ENCODE results near the gene COL5A1. TPM values are rescaled to one million over a fixed set of nuclear protein-coding genes. Genes with fewer than 3 reads are reported as not detected.

The COL5A1 gene
- total and polyA plus RNA-seq, 2 donors (not counting 1 experiment from before 2014, with no cell fraction given): 72.8 to 109 TPM

DNA sequence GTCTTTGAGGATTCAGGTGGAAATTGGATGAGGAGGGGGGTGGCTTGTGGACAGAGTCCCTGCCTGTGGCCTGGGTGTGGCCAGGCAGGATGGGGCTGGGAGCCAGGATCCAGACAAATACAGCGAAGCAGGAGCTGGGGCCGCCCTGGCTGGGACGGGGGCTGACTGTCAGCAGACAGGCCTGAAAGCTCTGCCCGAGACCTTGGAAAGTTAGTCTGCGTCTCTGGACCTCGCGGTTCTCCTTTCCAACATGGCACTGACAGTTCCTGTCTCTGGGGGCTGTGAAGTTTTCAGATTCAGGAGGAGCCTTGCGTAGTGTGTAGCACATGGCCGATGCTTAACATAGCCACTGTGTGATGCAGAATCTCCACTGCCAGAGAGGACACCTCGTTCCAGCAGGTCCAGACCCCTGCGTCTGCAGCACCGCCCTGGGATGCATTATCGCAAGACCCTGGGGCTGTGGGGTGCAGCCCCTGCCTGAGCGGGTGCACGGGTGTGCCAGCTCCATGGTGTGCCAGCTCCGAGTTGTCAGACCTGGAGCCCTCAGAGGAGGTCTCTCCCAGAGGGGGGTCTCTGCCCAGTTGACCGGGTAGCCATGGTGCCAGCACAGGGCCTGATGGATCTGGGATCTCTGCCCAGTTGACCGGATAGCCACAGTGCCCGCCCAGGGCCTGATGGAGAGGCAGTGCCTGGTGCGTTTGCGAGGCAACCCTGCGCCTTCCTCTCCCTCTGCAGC, 89.3 kb downstream of the COL5A1 start:
- H3K9me3 ChIP-seq (ENCODE audit: control insufficient read depth, insufficient read depth, low read depth, low read length): no peaks in the 10 kb centered on the region
- H3K36me3 ChIP-seq (ENCODE audit: control insufficient read depth, insufficient read depth, low read length): peaks cover 39% of the 10 kb centered on the region
- no peak overlapping the region for H3K4me3 ChIP-seq (replicated peaks in 1 of 4; ENCODE audit: control extremely low read depth in 1 of 4, insufficient read depth in 1 of 4, low read depth in 3 of 4, low read length in 4 of 4)
- H3K27me3 ChIP-seq (ENCODE audit: control insufficient read depth, insufficient read depth, low read length): no peaks in the 10 kb centered on the region
- peaks cover 20% of the 10 kb centered on the region for H3K4me1 ChIP-seq (ENCODE audit: control insufficient read depth, extremely low read depth, insufficient read depth, low read length)
- no peak overlapping the region for H2AFZ ChIP-seq (ENCODE audit: low read length)
- no peak for DNase-seq (ENCODE audit: low read depth in 2 of 2)
- H4K20me1 ChIP-seq (ENCODE audit: control insufficient read depth, extremely low read depth, insufficient read depth, low read length): peaks cover 3% of the 10 kb centered on the region
- peaks cover 6% of the 10 kb centered on the region for H3K79me2 ChIP-seq (ENCODE audit: control insufficient read depth, insufficient read depth, low read length)
- no peak overlapping the region for H3K9ac ChIP-seq (ENCODE audit: insufficient read depth, low read length)
- TF ChIP-seq EZH2 (IDR thresholded peaks at IDR 0.05; ENCODE audit: low read length, missing control alignments): no peak
- TF ChIP-seq, protein P1, sequence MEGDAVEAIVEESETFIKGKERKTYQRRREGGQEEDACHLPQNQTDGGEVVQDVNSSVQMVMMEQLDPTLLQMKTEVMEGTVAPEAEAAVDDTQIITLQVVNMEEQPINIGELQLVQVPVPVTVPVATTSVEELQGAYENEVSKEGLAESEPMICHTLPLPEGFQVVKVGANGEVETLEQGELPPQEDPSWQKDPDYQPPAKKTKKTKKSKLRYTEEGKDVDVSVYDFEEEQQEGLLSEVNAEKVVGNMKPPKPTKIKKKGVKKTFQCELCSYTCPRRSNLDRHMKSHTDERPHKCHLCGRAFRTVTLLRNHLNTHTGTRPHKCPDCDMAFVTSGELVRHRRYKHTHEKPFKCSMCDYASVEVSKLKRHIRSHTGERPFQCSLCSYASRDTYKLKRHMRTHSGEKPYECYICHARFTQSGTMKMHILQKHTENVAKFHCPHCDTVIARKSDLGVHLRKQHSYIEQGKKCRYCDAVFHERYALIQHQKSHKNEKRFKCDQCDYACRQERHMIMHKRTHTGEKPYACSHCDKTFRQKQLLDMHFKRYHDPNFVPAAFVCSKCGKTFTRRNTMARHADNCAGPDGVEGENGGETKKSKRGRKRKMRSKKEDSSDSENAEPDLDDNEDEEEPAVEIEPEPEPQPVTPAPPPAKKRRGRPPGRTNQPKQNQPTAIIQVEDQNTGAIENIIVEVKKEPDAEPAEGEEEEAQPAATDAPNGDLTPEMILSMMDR (conservative IDR thresholded peaks at IDR 0.05 in 1 of 2, IDR thresholded peaks at IDR 0.05 in 1 of 2; ENCODE audit: low read depth in 1 of 2, low read length in 2 of 2): no peak
- H3K27ac ChIP-seq (ENCODE audit: insufficient read depth, low read length): no peak overlapping the region
- H3K4me2 ChIP-seq (ENCODE audit: extremely low read depth, insufficient read depth, low read length): no peak overlapping the region

DNA sequence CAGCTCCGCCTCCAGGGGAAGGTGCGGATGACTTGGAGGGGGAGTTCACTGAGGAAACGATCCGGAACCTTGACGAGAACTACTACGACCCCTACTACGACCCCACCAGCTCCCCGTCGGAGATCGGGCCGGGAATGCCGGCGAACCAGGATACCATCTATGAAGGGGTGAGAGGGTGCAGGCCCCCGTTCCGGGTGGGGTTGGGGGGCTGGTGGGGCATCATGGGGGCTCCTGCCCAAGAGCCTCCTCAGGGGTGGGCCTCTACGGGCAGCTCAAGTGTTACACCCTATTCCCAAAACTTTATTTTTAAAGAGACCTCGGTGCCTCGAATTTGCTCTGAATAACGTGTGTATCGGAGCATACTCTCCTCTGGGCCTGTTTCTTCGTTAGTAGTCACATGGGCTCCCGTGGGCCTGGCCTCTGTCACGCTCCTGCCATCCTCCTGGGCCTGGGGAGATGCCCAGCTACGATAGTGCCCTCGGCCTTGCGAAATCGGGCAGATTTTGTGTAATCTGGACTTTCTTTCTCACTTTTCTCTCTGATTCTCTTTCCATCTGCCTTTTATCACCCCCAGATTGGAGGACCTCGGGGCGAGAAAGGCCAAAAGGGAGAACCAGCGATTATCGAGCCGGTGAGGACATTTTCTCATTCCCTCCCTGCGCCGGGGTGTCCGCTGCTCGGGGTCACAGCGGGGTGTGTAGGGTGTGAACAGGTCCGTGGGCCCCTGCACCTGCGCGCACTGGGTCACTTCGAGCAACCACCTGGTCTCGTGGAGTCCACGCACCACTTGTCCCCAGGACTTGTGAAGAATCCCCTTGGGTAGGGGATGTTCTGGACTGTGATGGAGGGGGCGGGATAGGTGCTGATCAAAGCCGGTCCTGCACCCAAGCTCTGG, 90.1 kb downstream of the COL5A1 start:
- Histone ChIP-seq H3K9ac (ENCODE audit: insufficient read depth, low read length) (no peak overlapping the region), H4K20me1 (ENCODE audit: control insufficient read depth, extremely low read depth, insufficient read depth, low read length) (no peaks in the 10 kb centered on the region), H3K27ac (ENCODE audit: insufficient read depth, low read length) (no peak overlapping the region), H3K27me3 (ENCODE audit: control insufficient read depth, insufficient read depth, low read length) (no peaks in the 10 kb centered on the region), H3K79me2 (ENCODE audit: control insufficient read depth, insufficient read depth, low read length) (no peaks in the 10 kb centered on the region), H3K4me3 (replicated peaks in 1 of 4; ENCODE audit: control extremely low read depth in 1 of 4, insufficient read depth in 1 of 4, low read depth in 3 of 4, low read length in 4 of 4) (no peak overlapping the region), H3K4me2 (ENCODE audit: extremely low read depth, insufficient read depth, low read length) (no peak overlapping the region), H2AFZ (ENCODE audit: low read length) (no peak overlapping the region), H3K4me1 (ENCODE audit: control insufficient read depth, extremely low read depth, insufficient read depth, low read length) (peaks cover 20% of the 10 kb centered on the region), H3K36me3 (ENCODE audit: control insufficient read depth, insufficient read depth, low read length) (peaks cover 42% of the 10 kb centered on the region), H3K9me3 (ENCODE audit: control insufficient read depth, insufficient read depth, low read depth, low read length) (no peaks in the 10 kb centered on the region)
- no peak for DNase-seq (ENCODE audit: low read depth in 2 of 2)
- TF ChIP-seq, protein P1 (conservative IDR thresholded peaks at IDR 0.05 in 1 of 2, IDR thresholded peaks at IDR 0.05 in 1 of 2; ENCODE audit: low read depth in 1 of 2, low read length in 2 of 2): no peak

DNA sequence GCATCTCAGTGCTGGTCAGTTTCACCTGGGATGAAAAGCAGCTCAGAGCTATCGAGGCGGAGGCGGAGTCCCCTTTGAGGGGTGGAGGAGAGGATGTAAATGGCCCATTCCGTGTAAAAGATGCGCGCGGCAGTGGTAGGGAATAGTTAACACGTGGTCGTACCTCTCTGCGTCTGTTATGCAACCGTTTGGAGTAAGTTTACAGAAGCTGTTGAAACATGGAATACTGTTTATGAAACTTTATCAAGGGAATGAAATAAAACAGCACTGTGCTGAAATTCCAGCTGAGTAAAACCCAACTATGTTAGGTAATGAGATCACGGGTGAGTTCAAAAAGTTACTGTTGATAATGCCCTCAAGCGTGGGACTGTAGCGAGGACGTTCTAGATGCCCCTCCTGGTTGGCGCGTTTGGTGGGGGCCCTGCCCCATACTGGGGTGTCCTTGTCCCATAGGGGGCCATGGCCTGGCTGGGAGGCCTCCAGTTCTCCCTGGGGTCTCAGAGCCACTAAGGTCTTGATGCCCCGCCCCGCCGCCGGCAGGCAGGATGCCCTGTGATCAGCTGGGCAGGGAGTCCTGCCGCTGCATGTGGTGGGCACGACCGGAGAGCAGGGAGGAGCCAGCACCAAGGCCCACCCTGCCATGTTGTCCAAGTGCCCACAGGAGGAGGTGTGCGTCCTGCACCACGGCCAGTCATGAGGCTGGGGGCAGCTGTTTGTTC, 90.9 kb downstream of the COL5A1 start:
- Histone ChIP-seq H3K9ac (ENCODE audit: insufficient read depth, low read length) (no peak overlapping the region), H3K27ac (ENCODE audit: insufficient read depth, low read length) (no peak overlapping the region), H3K27me3 (ENCODE audit: control insufficient read depth, insufficient read depth, low read length) (no peaks in the 10 kb centered on the region), H4K20me1 (ENCODE audit: control insufficient read depth, extremely low read depth, insufficient read depth, low read length) (no peaks in the 10 kb centered on the region), H3K4me3 (replicated peaks in 1 of 4; ENCODE audit: control extremely low read depth in 1 of 4, insufficient read depth in 1 of 4, low read depth in 3 of 4, low read length in 4 of 4) (no peak overlapping the region), H3K36me3 (ENCODE audit: control insufficient read depth, insufficient read depth, low read length) (peaks cover 42% of the 10 kb centered on the region), H3K4me2 (ENCODE audit: extremely low read depth, insufficient read depth, low read length) (no peak overlapping the region), H3K4me1 (ENCODE audit: control insufficient read depth, extremely low read depth, insufficient read depth, low read length) (peaks cover 20% of the 10 kb centered on the region), H3K79me2 (ENCODE audit: control insufficient read depth, insufficient read depth, low read length) (no peaks in the 10 kb centered on the region), H2AFZ (ENCODE audit: low read length) (no peak overlapping the region), H3K9me3 (ENCODE audit: control insufficient read depth, insufficient read depth, low read depth, low read length) (no peaks in the 10 kb centered on the region)
- TF ChIP-seq EZH2 (IDR thresholded peaks at IDR 0.05; ENCODE audit: low read length, missing control alignments): no peak
- TF ChIP-seq, protein P1 (conservative IDR thresholded peaks at IDR 0.05 in 1 of 2, IDR thresholded peaks at IDR 0.05 in 1 of 2; ENCODE audit: low read depth in 1 of 2, low read length in 2 of 2): no peak
- peak in 1 of 2 donors; percentile 34 for DNase-seq (ENCODE audit: low read depth in 2 of 2)

Data from fibroblast of lung (primary cell).